Kidney glomerular epithelial cell (primary cell): ENCODE measurements around the gene ZFAND3.

Experiments
- DNase-seq: peaks from one replicate; lab custom pipeline; 2025; lab: John Stamatoyannopoulos, UW

The ZFAND3 gene

GRCh38 chr6:38187811-38188590, 368.5 kb downstream of the ZFAND3 start:
- no peak for DNase-seq

- no peak for DNase-seq
Measured at GRCh38 chr6:38188677-38189335, 369.3 kb downstream of the ZFAND3 start.

GRCh38 chr6:38191418-38191817, 371.9 kb downstream of the ZFAND3 start:
- DNase-seq: no peak

DNA sequence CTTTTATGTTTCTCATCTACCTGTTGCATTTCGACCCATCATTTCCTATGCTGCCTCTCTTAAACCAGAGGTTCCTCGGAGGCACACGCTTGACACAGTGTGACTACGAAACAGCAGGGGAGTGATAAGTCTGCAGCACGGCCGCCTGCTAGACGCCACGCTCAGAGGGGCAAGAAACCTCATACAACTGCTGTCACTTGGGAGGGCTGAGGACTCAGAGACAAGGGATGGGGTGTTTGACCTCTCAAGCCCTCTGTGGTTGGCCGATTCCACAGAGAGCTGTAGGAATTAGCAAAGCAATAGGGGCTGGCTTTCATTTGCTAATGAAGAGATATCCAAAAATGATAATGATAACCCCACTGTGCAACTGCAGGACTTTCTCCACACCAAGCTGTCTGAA, 372.5 kb downstream of the ZFAND3 start:
- no peak for DNase-seq

GRCh38 chr6:38192487-38192886, 373.0 kb downstream of the ZFAND3 start:
- DNase-seq: no peak

- DNase-seq: no peak
Measured at GRCh38 chr6:38193051-38193450, 373.5 kb downstream of the ZFAND3 start.

- no peak for DNase-seq
Measured at GRCh38 chr6:38193481-38194281, 374.2 kb downstream of the ZFAND3 start.

GRCh38 chr6:38194282-38194572, 374.7 kb downstream of the ZFAND3 start:
- no peak for DNase-seq

DNA sequence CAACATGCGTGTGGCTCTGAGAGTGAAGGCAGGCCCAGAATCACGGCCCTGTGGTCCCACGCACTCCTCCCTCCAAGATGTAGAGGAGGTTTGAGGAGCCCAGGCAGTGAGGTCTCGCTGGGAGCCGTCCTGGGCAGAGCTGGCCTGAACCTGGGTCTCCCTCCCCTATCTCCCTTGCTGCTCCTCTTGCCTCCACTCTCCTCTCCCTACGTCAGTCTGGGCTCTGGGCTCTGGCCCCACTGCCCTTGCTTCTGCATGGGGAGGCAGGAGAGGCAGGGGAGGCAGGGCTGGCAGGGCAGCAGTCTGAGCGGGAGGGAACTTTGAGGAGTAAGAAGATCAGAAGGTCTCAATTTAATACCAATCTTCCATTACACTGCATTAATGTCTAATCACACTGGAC, 375.1 kb downstream of the ZFAND3 start:
- no peak for DNase-seq

DNA sequence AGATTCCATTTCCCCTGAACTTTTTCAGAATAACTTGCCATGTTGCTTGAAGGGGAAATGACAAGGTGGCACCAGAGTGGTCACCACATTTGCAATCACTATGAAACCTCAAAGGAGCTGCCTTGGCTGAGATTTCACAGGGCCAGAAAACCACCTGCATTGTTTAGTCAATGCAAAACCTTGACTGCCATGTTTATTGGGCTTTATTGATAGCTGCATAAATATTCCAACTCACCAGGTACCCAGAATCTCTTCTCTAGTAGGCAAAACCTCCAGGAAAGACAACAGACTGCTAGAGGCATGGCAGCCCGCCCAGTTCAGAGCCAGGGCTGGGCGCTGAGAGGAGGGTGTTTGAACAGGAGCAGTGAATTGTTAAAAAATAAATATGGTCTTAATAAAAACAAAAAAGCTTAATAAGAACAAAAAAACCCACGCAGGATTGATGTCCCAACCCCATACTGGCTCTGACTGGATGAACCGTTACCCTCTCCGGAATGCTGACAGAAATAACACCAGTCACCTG, 375.6 kb downstream of the ZFAND3 start:
- DNase-seq: no peak

DNA sequence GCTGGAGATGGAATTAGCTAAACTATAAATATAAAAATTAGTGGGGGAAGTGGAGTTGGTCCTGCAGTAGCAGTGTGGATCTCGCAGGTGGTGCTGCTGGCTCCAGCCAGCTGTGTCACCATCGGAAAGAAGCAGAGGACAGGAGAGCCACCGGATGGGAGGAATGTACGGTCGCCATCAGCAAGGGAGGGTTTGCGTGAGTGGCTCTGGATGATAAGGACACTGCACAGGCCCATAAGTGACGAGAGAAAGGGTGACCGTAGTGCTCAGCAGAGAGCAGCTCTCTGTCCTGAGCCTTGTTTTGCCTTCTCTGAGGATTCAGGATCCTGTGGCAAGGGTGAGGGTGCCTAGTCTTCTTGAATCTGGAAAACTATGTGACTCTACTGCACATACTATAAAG, 378.7 kb downstream of the ZFAND3 start:
- no peak for DNase-seq
